Endodermal cell (in vitro differentiated cells): ENCODE data around the gene ARHGEF12. TPM values are rescaled to one million over a fixed set of nuclear protein-coding genes. Genes with fewer than 3 reads are reported as not detected.

Experiments used
- DNase-seq: peaks from one replicate; pipeline ENCODE4 v3.0.0-alpha.2; 2017
- H3K27ac ChIP-seq: 2 replicates; pipeline ENCODE4 v1.5.1; 2013; ENCODE audit warnings: mild to moderate bottlenecking, low read depth, low read length, moderate library complexity
- H3K27me3 ChIP-seq: 2 replicates; pipeline ENCODE4 v1.6.1; 2013; ENCODE audit warnings: mild to moderate bottlenecking, low read length, moderate library complexity; ENCODE audit not compliant: insufficient read depth, control insufficient read depth, poor library complexity, severe bottlenecking
- H3K36me3 ChIP-seq: 2 replicates; pipeline ENCODE4 v1.7.0; 2013; ENCODE audit warnings: mild to moderate bottlenecking, low read length, moderate library complexity; ENCODE audit not compliant: control insufficient read depth, insufficient read depth
- H3K4me1 ChIP-seq: one replicate; pipeline ENCODE4 v1.7.0; 2013; ENCODE audit warnings: low read length; ENCODE audit not compliant: control insufficient read depth, insufficient read depth
- H3K4me3 ChIP-seq: 2 replicates; pipeline ENCODE4 v1.5.1; 2013; ENCODE audit warnings: mild to moderate bottlenecking, low read length, moderate library complexity
- H3K9ac ChIP-seq: 2 replicates; pipeline ENCODE4 v1.6.1; 2013; ENCODE audit warnings: mild to moderate bottlenecking, low read length, moderate library complexity; ENCODE audit not compliant: poor library complexity, severe bottlenecking; ENCODE audit errors: extremely low read depth
- H3K9me3 ChIP-seq: 2 replicates; pipeline ENCODE4 v1.6.1; 2013; ENCODE audit warnings: mild to moderate bottlenecking, low read length, moderate library complexity; ENCODE audit not compliant: control insufficient read depth
- H3K27ac Mint-ChIP-seq: 2 replicates; pipeline ENCODE4 v1.8.0; 2020; ENCODE audit warnings: mixed read lengths
- H3K27me3 Mint-ChIP-seq: 2 replicates; pipeline ENCODE4 v1.8.0; 2021; ENCODE audit warnings: mild to moderate bottlenecking, mixed read lengths; ENCODE audit not compliant: insufficient read depth
- H3K36me3 Mint-ChIP-seq: 2 replicates; pipeline ENCODE4 v1.8.0; 2020; ENCODE audit warnings: low read depth, mixed read lengths
- H3K4me1 Mint-ChIP-seq: 2 replicates; pipeline ENCODE4 v1.8.0; 2020; ENCODE audit warnings: mixed read lengths
- H3K4me3 Mint-ChIP-seq: 2 replicates; pipeline ENCODE4 v1.8.0; 2020; ENCODE audit warnings: mild to moderate bottlenecking, moderate library complexity, mixed read lengths
- H3K9me3 Mint-ChIP-seq: 2 replicates; pipeline ENCODE4 v1.8.0; 2020; ENCODE audit warnings: mild to moderate bottlenecking, mixed read lengths
- CTCF ChIP-seq: fragments of 200-600 bp; sonication (generic); conservative IDR thresholded peaks from 2 replicates; pipeline ENCODE4 v1.5.0; 2021; ENCODE audit warnings: antibody characterized with exemption, mild to moderate bottlenecking
- WGBS, 2 experiments: methylation state at CpG; one replicate each; pipeline versions ENCODE4 v1.1.5 to v1.1.7; 2013; ENCODE audit warnings: missing lambda C conversion rate in 2 of 2, mixed read lengths in 1 of 2; ENCODE audit not compliant: insufficient coverage in 1 of 2, insufficient read length in 1 of 2; 5-methylcytosine and 5-hydroxymethylcytosine counted together
- total RNA-seq, 2 donors: library from RNA; stranded (reverse); fragmentation: NEBNext Ultra II Directional in 1 of 2; extraction: Animal tissue kit (Norgen Biotek cat#: 25700) in 1 of 2; gene quantifications; 2 replicates in 1 of 2; 3 replicates in 1 of 2; pipeline ENCODE4 v1.2.1, GENCODE V29; 2021

Gene ARHGEF12
- total RNA-seq, 2 donors from 2014 or later: 35.3 to 38.7 TPM

- H3K27ac ChIP-seq: no peak overlapping the region
- peaks cover 9% of the 10 kb centered on the region for H3K27me3 Mint-ChIP-seq
- peaks cover 18% of the 10 kb centered on the region for H3K4me1 Mint-ChIP-seq
- H3K27ac Mint-ChIP-seq: no peak overlapping the region
- no peaks in the 10 kb centered on the region for H3K9me3 Mint-ChIP-seq
- H3K36me3 Mint-ChIP-seq: no peaks in the 10 kb centered on the region
- no peak for TF ChIP-seq CTCF
- H3K36me3 ChIP-seq: no peaks in the 10 kb centered on the region
- H3K27me3 ChIP-seq: no peaks in the 10 kb centered on the region
- DNase-seq: no peak
- H3K9me3 ChIP-seq: no peaks in the 10 kb centered on the region
- H3K9ac ChIP-seq: no peak overlapping the region
- no peak overlapping the region for H3K4me3 ChIP-seq
- H3K4me3 Mint-ChIP-seq: no peak overlapping the region
- peaks cover 2% of the 10 kb centered on the region for H3K4me1 ChIP-seq
These were observed 31.7 kb upstream of the ARHGEF12 start for GRCh38 chr11:120304526-120304925.

- TF ChIP-seq CTCF: no peak
- Histone ChIP-seq H3K27me3 (no peaks in the 10 kb centered on the region), H3K36me3 (no peaks in the 10 kb centered on the region), H3K27ac (no peak overlapping the region), H3K4me3 (no peak overlapping the region), H3K4me1 (no peaks in the 10 kb centered on the region), H3K9ac (no peak overlapping the region), H3K9me3 (no peaks in the 10 kb centered on the region)
- Mint-ChIP-seq H3K4me1 (peaks cover 14% of the 10 kb centered on the region), H3K27ac (no peak overlapping the region), H3K36me3 (no peaks in the 10 kb centered on the region), H3K4me3 (no peak overlapping the region), H3K9me3 (no peaks in the 10 kb centered on the region), H3K27me3 (peaks cover 9% of the 10 kb centered on the region)
- no peak for DNase-seq
- 91 to 92% methylated on average over 9 to 12 of the region's 12 CpGs for WGBS, 2 experiments
These were observed 30.9 kb upstream of the ARHGEF12 start for GRCh38 chr11:120305286-120305685.

GRCh38 chr11:120306519-120307242 lies 29.5 kb upstream of the ARHGEF12 start:
- TF ChIP-seq CTCF: peak; percentile 69
- Histone ChIP-seq H3K4me1 (no peaks in the 10 kb centered on the region), H3K27me3 (no peaks in the 10 kb centered on the region), H3K36me3 (no peaks in the 10 kb centered on the region), H3K27ac (no peak overlapping the region), H3K4me3 (no peak overlapping the region), H3K9ac (no peak overlapping the region), H3K9me3 (no peaks in the 10 kb centered on the region)
- H3K27me3 Mint-ChIP-seq: peaks cover 7% of the 10 kb centered on the region
- H3K27ac Mint-ChIP-seq: no peak overlapping the region
- H3K4me1 Mint-ChIP-seq: peaks cover 14% of the 10 kb centered on the region
- 63 to 67% methylated on average over 4 to 11 of the region's 11 CpGs for WGBS, 2 experiments
- peak; percentile 86 for DNase-seq
- H3K36me3 Mint-ChIP-seq: no peaks in the 10 kb centered on the region
- H3K9me3 Mint-ChIP-seq: no peaks in the 10 kb centered on the region
- H3K4me3 Mint-ChIP-seq: no peak overlapping the region
